ENCODE data around the gene IDS. TPM values are rescaled to one million over a fixed set of nuclear protein-coding genes. Genes with fewer than 3 reads are reported as not detected.

The IDS gene
- total RNA-seq, 1 experiment from 2014 or later: 39.2 TPM

GRCh38 chrX:149494844-149495565, 10.1 kb downstream of the IDS start:
- Mint-ChIP-seq H3K27ac (no peak overlapping the region), H3K4me1 (no peaks in the 10 kb centered on the region), H3K36me3 (ENCODE audit: insufficient read depth in 1 of 3, low read depth in 3 of 3) (peaks cover 18 to 46% (median 42%) of the 10 kb centered on the region in 3 experiments; a peak in 6 of 7 replicates), H3K27me3 (ENCODE audit: low read depth) (no peaks in the 10 kb centered on the region; the same call in 1 of the 2 replicates), H3K9me3 (peaks cover 43 to 49% of the 10 kb centered on the region in 2 experiments), H3K4me3 (no peak overlapping the region)
- Histone ChIP-seq H2AK5ac (ENCODE audit: insufficient read length, low read length) (no peak overlapping the region), H4K20me1 (ENCODE audit: control insufficient read depth, insufficient read depth, insufficient read length) (no peaks in the 10 kb centered on the region), H2BK15ac (ENCODE audit: low read depth, low read length) (no peak overlapping the region), H3K14ac (ENCODE audit: insufficient read depth, low read length) (no peak overlapping the region), H3K9me3 (ENCODE audit: control insufficient read depth, low read depth, low read length) (peaks cover 54% of the 10 kb centered on the region), H4K91ac (ENCODE audit: insufficient read length, low read depth, low read length) (no peak overlapping the region), H2AFZ (ENCODE audit: low read length) (no peak overlapping the region), H2BK120ac (ENCODE audit: low read depth, low read length, poor library complexity, severe bottlenecking) (no peak overlapping the region), H3K4me2 (ENCODE audit: insufficient read depth, insufficient read length, low read length) (no peak overlapping the region), H3K4ac (ENCODE audit: low read depth, low read length) (no peak overlapping the region), H3K79me1 (ENCODE audit: insufficient read depth, low read depth, low read length, poor library complexity, severe bottlenecking) (no peaks in the 10 kb centered on the region), H2BK5ac (ENCODE audit: insufficient read length, low read length) (no peak overlapping the region), H3K18ac (ENCODE audit: insufficient read length, low read depth, low read length) (no peak overlapping the region), H3K23me2 (ENCODE audit: insufficient read length, low read depth, low read length, poor library complexity, severe bottlenecking) (no peaks in the 10 kb centered on the region), H4K5ac (ENCODE audit: insufficient read length, low read depth, low read length) (no peak overlapping the region), H3K9ac (ENCODE audit: extremely low read depth, insufficient read length, low read length) (no peak overlapping the region), H3K4me1 (ENCODE audit: insufficient read depth, low read length) (no peaks in the 10 kb centered on the region), H3K27ac (ENCODE audit: insufficient read length, low read depth, low read length) (no peak overlapping the region), H3T11ph (ENCODE audit: low read length) (no peak overlapping the region), H3K27me3 (ENCODE audit: insufficient read depth, low read length) (no peaks in the 10 kb centered on the region; the same call in 1 of the 2 replicates), H3K79me2 (ENCODE audit: insufficient read depth, low read length) (no peaks in the 10 kb centered on the region), H3K23ac (ENCODE audit: insufficient read length, low read depth, low read length) (no peak overlapping the region), H2BK20ac (ENCODE audit: low read depth, low read length, poor library complexity, severe bottlenecking) (no peak overlapping the region), H4K8ac (replicated peaks; ENCODE audit: insufficient read length, low read depth, low read length) (no peak overlapping the region), H2BK12ac (ENCODE audit: insufficient read length, low read depth, low read length) (no peak overlapping the region), H3K56ac (ENCODE audit: insufficient read length, low read depth, low read length) (no peak overlapping the region)
- WGBS (ENCODE audit: extremely low coverage, insufficient read length, low lambda C conversion rate): no CpG with 5 or more reads among the region's 4 CpGs
- TF ChIP-seq, protein P1, sequence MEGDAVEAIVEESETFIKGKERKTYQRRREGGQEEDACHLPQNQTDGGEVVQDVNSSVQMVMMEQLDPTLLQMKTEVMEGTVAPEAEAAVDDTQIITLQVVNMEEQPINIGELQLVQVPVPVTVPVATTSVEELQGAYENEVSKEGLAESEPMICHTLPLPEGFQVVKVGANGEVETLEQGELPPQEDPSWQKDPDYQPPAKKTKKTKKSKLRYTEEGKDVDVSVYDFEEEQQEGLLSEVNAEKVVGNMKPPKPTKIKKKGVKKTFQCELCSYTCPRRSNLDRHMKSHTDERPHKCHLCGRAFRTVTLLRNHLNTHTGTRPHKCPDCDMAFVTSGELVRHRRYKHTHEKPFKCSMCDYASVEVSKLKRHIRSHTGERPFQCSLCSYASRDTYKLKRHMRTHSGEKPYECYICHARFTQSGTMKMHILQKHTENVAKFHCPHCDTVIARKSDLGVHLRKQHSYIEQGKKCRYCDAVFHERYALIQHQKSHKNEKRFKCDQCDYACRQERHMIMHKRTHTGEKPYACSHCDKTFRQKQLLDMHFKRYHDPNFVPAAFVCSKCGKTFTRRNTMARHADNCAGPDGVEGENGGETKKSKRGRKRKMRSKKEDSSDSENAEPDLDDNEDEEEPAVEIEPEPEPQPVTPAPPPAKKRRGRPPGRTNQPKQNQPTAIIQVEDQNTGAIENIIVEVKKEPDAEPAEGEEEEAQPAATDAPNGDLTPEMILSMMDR (conservative IDR thresholded peaks at IDR 0.05): no peak
- DNase-seq: no peak
